ENCODE data around the gene TRRAP. TPM values are rescaled to one million over a fixed set of nuclear protein-coding genes. Genes with fewer than 3 reads are reported as not detected.

TRRAP gene
- total RNA-seq, 1 donor from 2014 or later: 18.3 TPM

- DNase-seq (ENCODE audit: low read depth): peak; percentile 67
- no peak for TF ChIP-seq CTCF (conservative IDR thresholded peaks at IDR 0.05; ENCODE audit: low read depth, low read length)
- H3K4me3 ChIP-seq (ENCODE audit: low read depth, low read length): peak overlapping the region; percentile 1
These were observed 123.3 kb downstream of the TRRAP start for GRCh38 chr7:99001482-99002147.

GRCh38 chr7:99002148-99002826, 124.0 kb downstream of the TRRAP start:
- H3K4me3 ChIP-seq (ENCODE audit: low read depth, low read length): no peak overlapping the region
- no peak for DNase-seq (ENCODE audit: low read depth)
- TF ChIP-seq CTCF (conservative IDR thresholded peaks at IDR 0.05; ENCODE audit: low read depth, low read length): no peak

GRCh38 chr7:99002827-99003212, 124.5 kb downstream of the TRRAP start:
- H3K4me3 ChIP-seq (ENCODE audit: low read depth, low read length): no peak overlapping the region
- no peak for TF ChIP-seq CTCF (conservative IDR thresholded peaks at IDR 0.05; ENCODE audit: low read depth, low read length)
- no peak for DNase-seq (ENCODE audit: low read depth)

- TF ChIP-seq CTCF (conservative IDR thresholded peaks at IDR 0.05; ENCODE audit: low read depth, low read length): no peak
- H3K4me3 ChIP-seq (ENCODE audit: low read depth, low read length): no peak overlapping the region
- DNase-seq (ENCODE audit: low read depth): no peak
These were observed 125.1 kb downstream of the TRRAP start for GRCh38 chr7:99003419-99003818.

- no peak overlapping the region for H3K4me3 ChIP-seq (ENCODE audit: low read depth, low read length)
- DNase-seq (ENCODE audit: low read depth): no peak
- TF ChIP-seq CTCF (conservative IDR thresholded peaks at IDR 0.05; ENCODE audit: low read depth, low read length): no peak
These were observed 125.9 kb downstream of the TRRAP start for GRCh38 chr7:99004216-99004615.

GRCh38 chr7:99004781-99005500, 126.6 kb downstream of the TRRAP start:
- no peak for TF ChIP-seq CTCF (conservative IDR thresholded peaks at IDR 0.05; ENCODE audit: low read depth, low read length)
- no peak for DNase-seq (ENCODE audit: low read depth)
- H3K4me3 ChIP-seq (ENCODE audit: low read depth, low read length): no peak overlapping the region

All from epithelial cell of proximal tubule (primary cell).